SKM-1 treated with dmso at 0.1 percent for 144 hours (cell line): ENCODE measurements around the gene NANS.
A peak's percentile ranks its signal among the peaks of the same experiment; 100 is the strongest.
"Not testable (repeated sequence)": the region's sequence is repeated elsewhere in the genome, so short reads cannot be mapped to it uniquely, and the experiment has no call there.

Experiments
- DNase-seq: peaks from one replicate; lab custom pipeline; 2025; ENCODE audit not compliant: unreplicated experiment; lab: John Stamatoyannopoulos, UW

The NANS gene

GRCh38 chr9:98099346-98099745, 42.8 kb downstream of the NANS start:
- DNase-seq = no peak

- no peak for DNase-seq
Measured at GRCh38 chr9:98099898-98100297, 43.4 kb downstream of the NANS start.

GRCh38 chr9:98100456-98100855, 43.9 kb downstream of the NANS start:
- no peak for DNase-seq

GRCh38 chr9:98101416-98101815, 44.9 kb downstream of the NANS start:
- DNase-seq = no peak

- no peak for DNase-seq
Measured at GRCh38 chr9:98101868-98102273, 45.3 kb downstream of the NANS start.

- peak; percentile 71 for DNase-seq
Measured at GRCh38 chr9:98104445-98104881, 47.9 kb downstream of the NANS start.

- DNase-seq = no peak
Measured at GRCh38 chr9:98105006-98105405, 48.5 kb downstream of the NANS start.

- DNase-seq = peak; percentile 37
Measured at GRCh38 chr9:98107926-98108325, 51.4 kb downstream of the NANS start.

- DNase-seq = no peak
Measured at GRCh38 chr9:98108531-98109031, 52.0 kb downstream of the NANS start.

- DNase-seq = no peak
Measured at GRCh38 chr9:98109052-98109451, 52.5 kb downstream of the NANS start.

- not testable (repeated sequence) for DNase-seq
Measured at GRCh38 chr9:98117097-98117496, 60.6 kb downstream of the NANS start.

- DNase-seq = peak; percentile 27
Measured at GRCh38 chr9:98117984-98118639, 61.6 kb downstream of the NANS start.

GRCh38 chr9:98118640-98119601, 62.4 kb downstream of the NANS start, which contains the start of gene TRIM14:
Gene TRIM14, minus strand, starts transcription at chr9:98119222. Its CDS starts 34 bp downstream, at chr9:98119188.
- no peak for DNase-seq

GRCh38 chr9:98120476-98120875, 63.9 kb downstream of the NANS start:
- DNase-seq = no peak

GRCh38 chr9:98121058-98121457, 64.5 kb downstream of the NANS start:
- no peak for DNase-seq

GRCh38 chr9:98124091-98124490, 67.6 kb downstream of the NANS start:
- DNase-seq = not testable (repeated sequence)

- DNase-seq = no peak
Measured at GRCh38 chr9:98124637-98125426, 68.3 kb downstream of the NANS start.

GRCh38 chr9:98127226-98127625, 70.7 kb downstream of the NANS start:
- no peak for DNase-seq

- no peak for DNase-seq
Measured at GRCh38 chr9:98128316-98128715, 71.8 kb downstream of the NANS start.

- DNase-seq = peak; percentile 85
Measured at GRCh38 chr9:98129451-98129881, 72.9 kb downstream of the NANS start.

- not testable (repeated sequence) for DNase-seq
Measured at GRCh38 chr9:98130060-98130459, 73.5 kb downstream of the NANS start.
